Mesenchymal stem cell (in vitro differentiated cells and primary cell): Measurements from ENCODE around the gene CTNNA3.

Source experiments
- DNase-seq: peaks from one replicate; pipeline ENCODE4 v3.0.0-alpha.2; 2013
- H2AFZ ChIP-seq: one replicate; pipeline ENCODE4 v1.6.1; 2013; ENCODE audit warnings: low read depth, mild to moderate bottlenecking, control low read depth, inconsistent platforms, low read length, moderate library complexity
- H2AK5ac ChIP-seq: 2 replicates; pipeline ENCODE4 v1.6.1; 2013; ENCODE audit warnings: low read length, moderate library complexity, mild to moderate bottlenecking, inconsistent platforms; ENCODE audit not compliant: severe bottlenecking
- H2BK120ac ChIP-seq: one replicate; pipeline ENCODE4 v1.6.1; 2013; ENCODE audit warnings: low read depth, mild to moderate bottlenecking, inconsistent platforms, low read length, moderate library complexity
- H2BK12ac ChIP-seq, 2 experiments: one replicate each; pipeline ENCODE4 v1.6.1; 2013; ENCODE audit warnings: inconsistent platforms in 2 of 2, low read length in 2 of 2, mild to moderate bottlenecking in 2 of 2, moderate library complexity in 2 of 2, control low read depth in 1 of 2
- H2BK15ac ChIP-seq: one replicate; pipeline ENCODE4 v1.6.1; 2013; ENCODE audit warnings: mild to moderate bottlenecking, low read depth, inconsistent platforms; ENCODE audit not compliant: poor library complexity, severe bottlenecking
- H2BK5ac ChIP-seq: 2 replicates; pipeline ENCODE4 v1.6.1; 2013; ENCODE audit warnings: low read depth, mild to moderate bottlenecking, low read length, control low read depth, inconsistent platforms; ENCODE audit not compliant: poor library complexity, severe bottlenecking
- H3K14ac ChIP-seq, 2 experiments: one replicate each; pipeline ENCODE4 v1.6.1; 2013; ENCODE audit warnings: inconsistent platforms in 2 of 2, low read length in 2 of 2, control low read depth in 1 of 2, mild to moderate bottlenecking in 1 of 2, moderate library complexity in 1 of 2
- H3K18ac ChIP-seq, 2 experiments: one replicate each; pipeline ENCODE4 v1.6.1; 2013; ENCODE audit warnings: inconsistent platforms in 2 of 2, low read length in 2 of 2, control low read depth in 1 of 2, low read depth in 1 of 2, mild to moderate bottlenecking in 1 of 2
- H3K23ac ChIP-seq, 2 experiments: one replicate each; pipeline ENCODE4 v1.6.1; 2013; ENCODE audit warnings: inconsistent platforms in 2 of 2, low read length in 2 of 2, mild to moderate bottlenecking in 2 of 2, moderate library complexity in 2 of 2, control low read depth in 1 of 2
- H3K27ac ChIP-seq: 2 replicates; pipeline ENCODE4 v1.5.1; 2013; ENCODE audit warnings: mild to moderate bottlenecking, moderate library complexity, low read length, control low read depth, inconsistent platforms; ENCODE audit not compliant: poor library complexity, severe bottlenecking
- H3K27me3 ChIP-seq, 2 experiments: 2 replicates each; pipeline versions ENCODE4 v1.6.1 to v1.7.0; 2013; ENCODE audit warnings: low read length in 2 of 2, mild to moderate bottlenecking in 2 of 2, moderate library complexity in 2 of 2, control low read depth in 1 of 2, inconsistent platforms in 1 of 2; ENCODE audit not compliant: control insufficient read depth in 1 of 2, insufficient read depth in 1 of 2
- H3K36me3 ChIP-seq, 2 experiments: 2 replicates each; pipeline versions ENCODE4 v1.6.1 to v1.7.0; 2013; ENCODE audit warnings: low read length in 2 of 2, control low read depth in 1 of 2, inconsistent platforms in 1 of 2, low read depth in 1 of 2, mild to moderate bottlenecking in 1 of 2; ENCODE audit not compliant: insufficient read depth in 2 of 2, control insufficient read depth in 1 of 2
- H3K4ac ChIP-seq, 2 experiments: one replicate each; pipeline ENCODE4 v1.6.1; 2013; ENCODE audit warnings: inconsistent platforms in 2 of 2, low read length in 2 of 2, mild to moderate bottlenecking in 2 of 2, moderate library complexity in 2 of 2, control low read depth in 1 of 2, low read depth in 1 of 2
- H3K4me1 ChIP-seq: 2 replicates; pipeline ENCODE4 v1.6.1; 2013; ENCODE audit warnings: low read depth, low read length, control low read depth; ENCODE audit not compliant: control insufficient read depth, insufficient read depth
- H3K4me2 ChIP-seq: 2 replicates; pipeline ENCODE4 v1.6.1; 2013; ENCODE audit warnings: low read length, mild to moderate bottlenecking, inconsistent platforms; ENCODE audit not compliant: poor library complexity, severe bottlenecking
- H3K4me3 ChIP-seq, 2 experiments: 2 replicates each; pipeline versions ENCODE4 v1.5.1 to v1.7.0; 2013; ENCODE audit warnings: low read length in 2 of 2, mild to moderate bottlenecking in 2 of 2, control low read depth in 1 of 2, low read depth in 1 of 2; ENCODE audit not compliant: insufficient read depth in 1 of 2
- H3K79me1 ChIP-seq: replicated peaks from 2 replicates; pipeline ENCODE4 v1.6.1; 2013; ENCODE audit warnings: mild to moderate bottlenecking, control low read depth, low read length, inconsistent platforms; ENCODE audit not compliant: poor library complexity, severe bottlenecking
- H3K9ac ChIP-seq: 2 replicates; pipeline ENCODE4 v1.7.0; 2013; ENCODE audit warnings: mild to moderate bottlenecking, low read length, moderate library complexity
- H3K9me3 ChIP-seq: 2 replicates; pipeline ENCODE4 v1.7.0; 2013; ENCODE audit warnings: mild to moderate bottlenecking, low read length; ENCODE audit not compliant: control insufficient read depth
- H4K8ac ChIP-seq: one replicate; pipeline ENCODE4 v1.6.1; 2013; ENCODE audit warnings: inconsistent platforms, mild to moderate bottlenecking, low read length, moderate library complexity
- H4K91ac ChIP-seq: one replicate; pipeline ENCODE4 v1.6.1; 2013; ENCODE audit warnings: mild to moderate bottlenecking, low read length, inconsistent platforms
- WGBS: methylation state at CpG from one replicate; pipeline ENCODE4 v1.1.7; 2013; ENCODE audit warnings: mixed read lengths; 5-methylcytosine and 5-hydroxymethylcytosine counted together

CTNNA3 gene

GRCh38 chr10:67200913-67201564 lies 495.0 kb downstream of the CTNNA3 start:
- no peak overlapping the region for H3K9ac ChIP-seq
- H3K4me1 ChIP-seq: no peaks in the 10 kb centered on the region
- H3K27me3 ChIP-seq: no peaks in the 10 kb centered on the region
- H2AFZ ChIP-seq: no peak overlapping the region
- no peak overlapping the region for H3K4ac ChIP-seq
- no peak overlapping the region for H2BK5ac ChIP-seq
- H3K79me1 ChIP-seq: no peaks in the 10 kb centered on the region
- no peak overlapping the region for H3K23ac ChIP-seq
- no peak overlapping the region for H4K8ac ChIP-seq
- H3K18ac ChIP-seq: no peak overlapping the region
- H3K4me3 ChIP-seq: no peak overlapping the region
- H2BK15ac ChIP-seq: no peak overlapping the region
- H3K9me3 ChIP-seq: no peaks in the 10 kb centered on the region
- no peak overlapping the region for H2BK12ac ChIP-seq
- H2AK5ac ChIP-seq: no peak overlapping the region
- no peak overlapping the region for H3K4me2 ChIP-seq
- no peak for DNase-seq
- no peak overlapping the region for H4K91ac ChIP-seq
- no peak overlapping the region for H3K27ac ChIP-seq
- WGBS: 89% methylated on average over 3 of the region's 3 CpGs
- no peaks in the 10 kb centered on the region for H3K36me3 ChIP-seq
- H3K14ac ChIP-seq: no peak overlapping the region
- H2BK120ac ChIP-seq: no peak overlapping the region

DNA sequence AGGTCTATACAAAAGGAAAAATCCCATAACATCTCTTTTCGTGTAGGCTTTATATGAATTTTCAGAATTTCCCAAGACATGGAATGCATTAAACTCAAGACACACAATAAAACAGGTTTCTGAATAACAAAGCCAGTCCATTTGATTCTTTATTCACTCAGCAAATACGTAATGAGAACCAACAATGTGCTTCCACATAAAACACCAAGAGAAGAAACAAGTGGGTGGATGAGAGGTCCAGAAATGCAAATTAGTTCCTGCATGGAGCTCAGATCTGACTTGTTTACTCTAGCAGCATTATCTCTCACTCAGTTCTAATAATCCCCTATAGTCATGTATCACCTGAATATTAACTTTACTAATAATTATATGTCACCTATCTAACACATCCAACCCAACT lies 520.6 kb downstream of the CTNNA3 start:
- H4K91ac ChIP-seq: no peak overlapping the region
- no peak overlapping the region for H3K9ac ChIP-seq
- no peak overlapping the region for H3K23ac ChIP-seq
- no peak overlapping the region for H4K8ac ChIP-seq
- H2BK15ac ChIP-seq: no peak overlapping the region
- H3K14ac ChIP-seq: no peak overlapping the region
- H3K27me3 ChIP-seq: no peaks in the 10 kb centered on the region
- no peaks in the 10 kb centered on the region for H3K4me1 ChIP-seq
- H2BK12ac ChIP-seq: no peak overlapping the region
- no peak overlapping the region for H2BK5ac ChIP-seq
- no peak overlapping the region for H3K4ac ChIP-seq
- H3K4me2 ChIP-seq: no peak overlapping the region
- H2AFZ ChIP-seq: no peak overlapping the region
- no peak overlapping the region for H2BK120ac ChIP-seq
- 72% methylated on average over 2 of the region's 2 CpGs for WGBS
- H3K18ac ChIP-seq: no peak overlapping the region
- H2AK5ac ChIP-seq: no peak overlapping the region
- H3K79me1 ChIP-seq: no peaks in the 10 kb centered on the region
- H3K36me3 ChIP-seq: no peaks in the 10 kb centered on the region
- DNase-seq: no peak
- no peak overlapping the region for H3K27ac ChIP-seq
- no peak overlapping the region for H3K4me3 ChIP-seq
- H3K9me3 ChIP-seq: peaks cover 8% of the 10 kb centered on the region

DNA sequence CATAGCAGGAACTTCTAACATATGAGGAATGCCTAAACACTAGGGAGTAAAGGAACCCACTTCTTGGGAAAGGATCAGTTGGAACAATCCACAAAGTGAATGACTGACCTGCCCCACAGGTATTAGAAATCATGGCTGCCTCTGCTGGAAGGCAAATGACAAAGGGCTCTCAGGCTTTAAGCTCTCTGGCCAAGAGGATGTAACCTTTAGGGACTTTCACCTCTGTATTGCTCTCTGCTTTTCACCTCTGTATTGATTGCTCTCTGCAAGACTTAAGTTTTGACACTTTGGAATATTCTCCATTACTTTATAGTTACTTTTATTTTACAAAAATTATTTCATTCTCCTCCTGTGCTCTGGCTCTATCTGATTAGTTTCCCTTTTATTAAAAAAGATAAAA lies 522.2 kb downstream of the CTNNA3 start:
- Histone ChIP-seq H3K4me3 (no peak overlapping the region), H2BK15ac (no peak overlapping the region), H3K4ac (no peak overlapping the region), H3K23ac (no peak overlapping the region), H3K9ac (no peak overlapping the region), H2AK5ac (no peak overlapping the region), H2AFZ (no peak overlapping the region), H3K14ac (no peak overlapping the region), H3K27me3 (no peaks in the 10 kb centered on the region), H3K36me3 (no peaks in the 10 kb centered on the region), H2BK120ac (no peak overlapping the region), H3K9me3 (peaks cover 12% of the 10 kb centered on the region), H3K27ac (no peak overlapping the region), H3K79me1 (no peaks in the 10 kb centered on the region), H4K8ac (no peak overlapping the region), H4K91ac (no peak overlapping the region), H3K4me1 (no peaks in the 10 kb centered on the region), H3K4me2 (no peak overlapping the region), H3K18ac (no peak overlapping the region), H2BK5ac (no peak overlapping the region), H2BK12ac (no peak overlapping the region)
- DNase-seq: no peak

DNA sequence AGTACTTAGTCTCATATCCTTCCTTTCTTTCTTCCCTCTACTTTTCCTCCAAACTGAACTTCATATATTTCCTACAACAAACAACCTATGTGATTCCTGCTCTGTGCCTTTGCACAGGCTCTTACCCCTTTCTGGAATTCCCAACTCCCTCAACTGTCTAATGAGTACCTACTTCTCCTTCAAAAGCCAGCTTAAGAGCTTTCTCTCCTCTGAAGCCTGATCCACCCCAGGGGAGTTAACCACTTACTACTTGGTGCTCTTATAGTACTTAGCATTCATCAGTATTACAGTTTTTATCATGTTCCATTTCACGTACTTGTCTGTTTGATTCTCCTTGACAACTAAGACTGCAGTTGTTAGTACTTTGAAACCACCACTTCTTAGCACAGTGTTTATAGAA lies 524.0 kb downstream of the CTNNA3 start:
- Histone ChIP-seq H3K4ac (no peak overlapping the region), H3K9ac (no peak overlapping the region), H2AK5ac (no peak overlapping the region), H3K4me1 (no peaks in the 10 kb centered on the region), H3K14ac (no peak overlapping the region), H3K23ac (no peak overlapping the region), H2BK15ac (no peak overlapping the region), H3K79me1 (no peaks in the 10 kb centered on the region), H3K36me3 (no peaks in the 10 kb centered on the region), H3K4me2 (no peak overlapping the region), H3K18ac (no peak overlapping the region), H4K8ac (no peak overlapping the region), H2AFZ (no peak overlapping the region), H3K27ac (no peak overlapping the region), H4K91ac (no peak overlapping the region), H2BK5ac (no peak overlapping the region), H2BK120ac (no peak overlapping the region), H2BK12ac (no peak overlapping the region), H3K4me3 (no peak overlapping the region), H3K27me3 (no peaks in the 10 kb centered on the region), H3K9me3 (peaks cover 26% of the 10 kb centered on the region)
- WGBS: no CpG with 5 or more reads among the region's 1 CpG
- no peak for DNase-seq
